NCI-H345 treated with DMSO at 0.1 percent for 48 hours (cell line): ENCODE measurements around the gene NBEAL2.

Experiments used
- DNase-seq: peaks from one replicate; lab custom pipeline; 2025; ENCODE audit not compliant: unreplicated experiment; lab: John Stamatoyannopoulos, UW

Gene NBEAL2

DNA sequence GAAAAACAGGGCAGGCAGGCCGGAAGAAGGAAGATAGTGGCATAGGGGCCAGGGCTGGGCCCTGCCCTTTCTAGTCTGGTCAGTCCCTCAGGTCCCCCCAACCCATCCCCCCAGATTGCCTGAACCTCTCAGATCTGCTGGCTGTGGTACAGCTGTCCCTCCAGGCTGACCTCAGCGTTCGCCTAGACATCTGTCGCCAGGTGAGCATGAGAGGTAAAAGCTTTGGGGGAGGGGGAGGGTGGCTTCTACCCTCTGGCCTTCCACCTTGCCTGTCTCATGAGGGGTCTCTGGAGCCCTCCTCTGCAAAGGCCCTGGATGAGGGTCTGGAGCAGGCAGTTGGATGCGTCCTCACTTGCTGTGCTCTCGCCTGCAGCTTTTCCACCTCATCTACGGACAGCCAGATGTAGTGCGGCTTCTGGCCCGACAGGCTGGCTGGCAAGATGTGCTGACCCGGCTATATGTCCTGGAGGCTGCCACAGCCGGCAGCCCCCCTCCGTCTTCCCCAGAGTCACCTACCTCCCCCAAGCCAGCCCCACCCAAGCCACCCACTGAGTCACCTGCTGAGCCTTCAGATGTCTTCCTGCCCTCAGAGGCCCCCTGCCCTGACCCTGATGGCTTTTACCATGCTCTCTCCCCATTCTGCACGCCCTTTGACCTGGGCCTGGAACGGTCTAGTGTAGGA lies 20.2 kb downstream of the NBEAL2 start:
- no peak for DNase-seq

DNA sequence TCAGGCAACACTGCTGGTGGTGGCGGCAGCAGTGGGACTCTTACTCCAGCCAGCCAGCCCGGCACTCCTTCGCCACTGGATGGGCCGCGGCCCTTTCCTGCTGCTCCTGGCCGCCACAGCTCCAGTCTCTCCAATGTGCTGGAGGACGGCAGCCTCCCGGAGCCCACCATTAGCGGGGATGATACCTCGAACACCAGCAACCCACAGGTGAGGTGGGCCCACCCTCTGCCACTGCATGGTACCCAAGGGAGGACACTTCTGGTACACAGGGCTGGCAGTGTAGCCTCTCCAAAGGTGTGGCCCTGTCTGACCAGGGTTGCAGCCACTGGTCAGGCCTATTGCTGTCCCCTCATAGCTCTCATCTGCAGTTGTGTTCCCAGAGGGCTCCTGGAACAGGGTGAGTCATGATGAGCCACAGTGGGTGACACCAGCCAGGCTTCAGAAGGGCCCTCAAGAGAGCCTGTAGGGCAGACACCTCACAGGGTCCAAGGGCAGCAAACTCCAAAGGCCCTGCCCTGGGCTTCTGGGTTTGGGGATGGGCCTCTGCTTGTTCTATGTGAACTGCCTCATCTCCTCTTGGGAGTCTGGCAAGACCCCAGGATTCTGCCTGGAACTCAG lies 20.8 kb downstream of the NBEAL2 start:
- no peak for DNase-seq

DNA sequence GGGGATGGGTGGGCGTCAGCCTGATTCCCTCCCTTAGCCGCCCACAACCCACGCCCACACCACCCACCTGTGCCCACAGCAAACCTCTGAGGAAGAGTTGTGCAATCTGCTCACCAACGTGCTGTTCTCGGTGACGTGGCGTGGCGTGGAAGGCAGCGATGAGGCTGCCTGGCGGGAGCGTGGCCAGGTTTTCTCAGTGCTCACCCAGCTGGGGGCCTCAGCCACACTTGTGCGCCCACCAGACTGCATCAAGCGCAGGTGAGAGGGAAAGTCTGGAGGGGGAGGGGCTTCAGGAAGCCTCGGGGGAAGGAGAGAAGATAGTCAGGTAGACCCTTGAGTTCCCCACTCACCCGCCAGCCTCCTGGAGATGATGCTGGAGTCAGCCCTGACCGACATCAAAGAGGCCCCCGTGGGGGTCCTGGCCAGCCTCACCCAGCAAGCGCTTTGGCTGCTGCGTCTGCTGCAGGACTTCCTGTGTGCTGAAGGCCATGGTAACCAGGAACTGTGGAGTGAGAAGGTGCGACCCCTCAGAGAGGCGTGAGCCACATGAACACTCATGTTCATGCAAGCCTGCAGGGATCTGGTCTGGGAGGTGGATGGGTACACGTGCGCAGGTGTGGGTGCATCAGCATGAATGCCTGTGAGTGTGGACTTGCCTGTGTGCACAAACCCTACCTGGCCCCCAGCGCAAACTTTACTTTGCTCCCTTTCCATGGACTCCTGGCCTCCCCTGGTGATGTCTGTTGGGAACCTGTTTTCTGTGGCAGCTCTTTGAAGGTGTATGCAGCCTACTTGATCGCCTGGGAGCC lies 21.7 kb downstream of the NBEAL2 start:
- DNase-seq, result no peak

DNA sequence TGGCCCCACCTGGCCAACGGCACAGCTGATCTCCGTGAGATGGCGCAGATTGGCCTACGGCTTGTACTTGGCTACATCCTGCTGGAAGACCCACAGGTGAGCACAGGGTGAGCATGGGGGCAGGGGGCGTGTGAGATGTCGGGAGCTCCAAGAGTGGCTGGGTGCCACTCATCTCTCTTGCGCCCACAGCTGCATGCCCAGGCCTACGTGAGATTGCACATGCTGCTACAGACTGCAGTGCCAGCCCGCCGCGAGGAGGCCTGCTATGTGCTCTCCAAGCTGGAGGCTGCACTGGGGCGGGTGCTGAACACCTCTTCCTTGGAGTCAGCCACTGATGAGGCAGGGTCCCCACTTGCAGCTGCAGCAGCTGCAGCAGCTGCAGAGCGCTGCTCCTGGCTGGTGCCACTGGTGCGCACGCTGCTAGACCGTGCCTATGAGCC lies 22.3 kb downstream of the NBEAL2 start:
- DNase-seq, result no peak

DNA sequence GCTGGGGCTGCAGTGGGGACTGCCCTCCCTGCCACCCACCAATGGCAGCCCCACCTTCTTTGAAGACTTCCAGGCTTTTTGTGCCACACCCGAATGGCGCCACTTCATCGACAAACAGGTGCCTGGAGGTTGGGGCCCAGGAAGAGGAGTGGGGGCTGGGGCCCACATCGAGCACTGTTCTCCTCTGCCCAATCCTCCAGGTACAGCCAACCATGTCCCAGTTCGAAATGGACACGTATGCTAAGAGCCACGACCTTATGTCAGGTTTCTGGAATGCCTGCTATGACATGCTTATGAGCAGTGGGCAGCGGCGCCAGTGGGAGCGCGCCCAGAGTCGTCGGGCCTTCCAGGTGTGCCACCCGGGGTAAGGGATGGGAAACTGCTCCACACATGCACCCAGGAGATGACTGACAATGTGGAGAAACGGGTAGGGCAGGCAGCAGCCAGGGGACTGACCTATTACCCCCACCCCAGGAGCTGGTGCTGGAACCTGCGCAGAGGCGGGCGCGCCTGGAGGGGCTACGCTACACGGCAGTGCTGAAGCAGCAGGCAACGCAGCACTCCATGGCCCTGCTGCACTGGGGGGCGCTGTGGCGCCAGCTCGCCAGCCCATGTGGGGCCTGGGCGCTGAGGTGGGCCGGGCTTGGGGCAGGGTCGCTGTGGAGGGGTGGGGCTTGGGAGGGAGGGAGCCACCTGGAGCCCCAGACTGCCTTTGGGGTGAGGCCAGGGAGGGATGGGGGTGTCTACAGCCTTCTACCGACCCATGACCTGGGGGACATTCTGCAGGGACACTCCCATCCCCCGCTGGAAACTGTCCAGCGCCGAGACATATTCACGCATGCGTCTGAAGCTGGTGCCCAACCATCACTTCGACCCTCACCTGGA lies 22.9 kb downstream of the NBEAL2 start:
- no peak for DNase-seq

DNA sequence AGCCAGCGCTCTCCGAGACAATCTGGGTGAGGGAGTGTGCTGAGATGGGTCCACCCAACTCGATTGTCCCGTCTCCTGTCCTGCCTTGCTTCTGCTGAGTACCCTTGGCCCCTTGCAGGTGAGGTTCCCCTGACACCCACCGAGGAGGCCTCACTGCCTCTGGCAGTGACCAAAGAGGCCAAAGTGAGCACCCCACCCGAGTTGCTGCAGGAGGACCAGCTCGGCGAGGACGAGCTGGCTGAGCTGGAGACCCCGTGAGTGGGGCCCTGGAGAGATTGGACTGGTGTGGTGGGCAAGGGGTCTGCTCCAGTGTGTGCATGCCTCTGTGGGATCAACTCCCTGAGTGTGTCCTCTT lies 23.6 kb downstream of the NBEAL2 start:
- DNase-seq, result no peak

DNA sequence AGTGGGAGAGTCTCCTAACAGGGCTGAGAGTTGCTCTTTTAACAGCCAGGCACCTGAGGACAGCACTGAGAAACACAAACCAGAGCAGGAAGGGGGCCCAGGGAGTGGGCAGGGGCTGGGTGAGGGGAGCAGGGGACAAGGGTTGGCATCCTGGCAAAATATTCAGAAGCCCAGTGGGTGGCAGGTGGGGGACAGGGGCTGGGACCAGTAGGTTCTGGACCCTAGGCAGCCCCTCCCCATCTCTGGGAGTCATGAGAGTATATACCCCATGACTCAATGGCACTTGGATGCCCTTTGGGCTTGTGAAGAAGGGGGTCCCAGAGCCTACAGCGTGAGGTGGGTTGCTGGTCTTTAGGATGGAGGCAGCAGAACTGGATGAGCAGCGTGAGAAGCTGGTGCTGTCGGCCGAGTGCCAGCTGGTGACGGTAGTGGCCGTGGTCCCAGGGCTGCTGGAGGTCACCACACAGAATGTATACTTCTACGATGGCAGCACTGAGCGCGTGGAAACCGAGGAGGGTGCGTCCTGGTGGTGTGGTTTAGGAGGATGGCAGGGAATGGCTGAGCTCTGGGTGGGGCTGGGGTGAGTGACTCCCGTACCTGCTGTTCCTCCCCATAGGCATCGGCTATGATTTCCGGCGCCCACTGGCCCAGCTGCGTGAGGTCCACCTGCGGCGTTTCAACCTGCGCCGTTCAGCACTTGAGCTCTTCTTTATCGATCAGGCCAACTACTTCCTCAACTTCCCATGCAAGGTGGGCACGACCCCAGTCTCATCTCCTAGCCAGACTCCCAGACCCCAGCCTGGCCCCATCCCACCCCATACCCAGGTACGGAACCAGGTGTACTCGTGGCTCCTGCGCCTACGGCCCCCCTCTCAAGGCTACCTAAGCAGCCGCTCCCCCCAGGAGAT lies 24.2 kb downstream of the NBEAL2 start:
- DNase-seq, result no peak

DNA sequence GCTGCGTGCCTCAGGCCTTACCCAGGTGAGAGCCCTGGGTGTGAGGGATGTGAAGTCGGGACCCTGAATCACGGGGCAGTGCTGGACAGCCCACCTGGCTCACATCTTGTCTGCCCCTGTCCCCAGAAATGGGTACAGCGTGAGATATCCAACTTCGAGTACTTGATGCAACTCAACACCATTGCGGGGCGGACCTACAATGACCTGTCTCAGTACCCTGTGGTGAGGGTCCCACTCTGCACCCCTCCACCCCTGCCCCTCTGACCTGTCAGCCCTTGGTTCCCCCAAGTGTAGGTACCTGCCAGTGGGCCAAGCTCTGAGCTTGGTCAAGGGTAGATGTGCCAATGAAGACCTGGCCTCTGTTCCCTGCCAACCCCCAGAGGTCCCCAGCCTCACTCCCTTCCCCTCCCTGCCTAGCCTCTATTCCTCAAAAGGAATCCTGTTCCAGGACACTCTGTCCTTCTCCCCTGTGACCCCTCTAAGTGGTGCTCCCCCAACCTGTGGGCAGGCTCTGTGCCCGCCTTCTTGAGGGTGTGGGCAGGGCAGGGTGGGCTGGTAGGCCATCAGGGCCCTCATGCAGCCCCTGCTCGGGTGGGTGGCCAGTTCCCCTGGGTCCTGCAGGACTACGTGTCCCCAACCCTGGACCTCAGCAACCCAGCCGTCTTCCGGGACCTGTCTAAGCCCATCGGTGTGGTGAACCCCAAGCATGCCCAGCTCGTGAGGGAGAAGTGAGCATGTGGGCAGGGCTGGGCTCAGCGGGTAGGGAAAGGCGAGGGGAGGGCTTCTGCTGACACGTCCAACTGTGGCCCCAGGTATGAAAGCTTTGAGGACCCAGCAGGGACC lies 25.1 kb downstream of the NBEAL2 start:
- no peak for DNase-seq

DNA sequence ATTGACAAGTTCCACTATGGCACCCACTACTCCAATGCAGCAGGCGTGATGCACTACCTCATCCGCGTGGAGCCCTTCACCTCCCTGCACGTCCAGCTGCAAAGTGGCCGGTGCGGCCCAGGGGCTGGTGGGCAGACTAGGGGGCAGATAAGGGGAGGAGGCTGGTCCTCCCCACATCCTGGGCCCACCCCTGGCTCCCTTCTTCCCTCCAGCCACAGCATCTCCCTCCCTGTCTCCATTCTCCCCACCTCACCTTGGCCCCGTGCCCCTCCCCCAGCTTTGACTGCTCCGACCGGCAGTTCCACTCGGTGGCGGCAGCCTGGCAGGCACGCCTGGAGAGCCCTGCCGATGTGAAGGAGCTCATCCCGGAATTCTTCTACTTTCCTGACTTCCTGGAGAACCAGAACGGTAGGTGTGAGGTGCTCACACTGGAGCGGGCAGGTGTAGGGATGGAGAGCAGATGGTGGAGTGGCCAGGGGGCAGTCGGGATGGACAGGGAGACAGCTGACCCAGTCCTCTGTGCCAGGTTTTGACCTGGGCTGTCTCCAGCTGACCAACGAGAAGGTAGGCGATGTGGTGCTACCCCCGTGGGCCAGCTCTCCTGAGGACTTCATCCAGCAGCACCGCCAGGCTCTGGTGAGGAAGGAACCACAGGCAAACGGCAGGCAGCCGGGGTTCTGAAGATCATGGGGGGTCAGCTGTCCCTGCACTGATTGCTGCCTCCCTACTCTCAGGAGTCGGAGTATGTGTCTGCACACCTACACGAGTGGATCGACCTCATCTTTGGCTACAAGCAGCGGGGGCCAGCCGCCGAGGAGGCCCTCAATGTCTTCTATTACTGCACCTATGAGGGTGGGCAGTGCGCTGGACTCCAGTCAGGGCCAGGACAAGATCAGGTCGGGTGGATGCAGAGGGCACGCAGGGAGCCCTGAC lies 26.0 kb downstream of the NBEAL2 start:
- DNase-seq, result no peak

DNA sequence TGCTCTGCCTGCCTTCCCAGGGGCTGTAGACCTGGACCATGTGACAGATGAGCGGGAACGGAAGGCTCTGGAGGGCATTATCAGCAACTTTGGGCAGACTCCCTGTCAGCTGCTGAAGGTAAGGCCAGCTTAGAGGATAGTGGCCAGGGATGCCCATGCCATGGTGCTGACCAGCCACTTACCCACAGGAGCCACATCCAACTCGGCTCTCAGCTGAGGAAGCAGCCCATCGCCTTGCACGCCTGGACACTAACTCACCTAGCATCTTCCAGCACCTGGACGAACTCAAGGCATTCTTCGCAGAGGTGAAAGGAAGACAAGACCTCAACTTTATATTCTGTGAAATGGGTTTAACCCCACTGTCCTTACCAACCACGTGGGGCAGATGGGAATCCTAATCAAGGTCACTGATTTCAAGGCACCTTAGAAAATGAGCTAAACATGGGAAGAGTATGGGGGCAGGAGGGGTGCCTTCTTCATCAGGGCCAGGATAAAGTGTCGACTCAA lies 26.7 kb downstream of the NBEAL2 start:
- DNase-seq, result no peak

DNA sequence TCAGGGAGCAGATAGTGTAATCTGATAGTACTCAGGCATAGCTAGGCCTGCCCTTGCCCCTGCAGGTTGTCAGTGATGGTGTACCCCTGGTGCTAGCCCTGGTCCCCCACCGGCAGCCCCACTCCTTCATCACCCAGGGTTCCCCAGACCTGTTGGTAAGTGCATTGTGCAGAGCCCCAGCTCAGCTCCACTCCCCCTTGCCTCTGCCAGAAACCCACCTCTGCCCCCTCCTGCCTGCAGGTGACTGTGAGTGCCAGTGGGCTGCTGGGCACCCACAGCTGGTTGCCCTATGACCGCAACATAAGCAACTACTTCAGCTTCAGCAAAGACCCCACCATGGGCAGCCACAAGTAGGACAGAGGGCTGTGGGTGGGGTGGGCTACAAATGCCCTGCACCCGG lies 27.5 kb downstream of the NBEAL2 start:
- no peak for DNase-seq

DNA sequence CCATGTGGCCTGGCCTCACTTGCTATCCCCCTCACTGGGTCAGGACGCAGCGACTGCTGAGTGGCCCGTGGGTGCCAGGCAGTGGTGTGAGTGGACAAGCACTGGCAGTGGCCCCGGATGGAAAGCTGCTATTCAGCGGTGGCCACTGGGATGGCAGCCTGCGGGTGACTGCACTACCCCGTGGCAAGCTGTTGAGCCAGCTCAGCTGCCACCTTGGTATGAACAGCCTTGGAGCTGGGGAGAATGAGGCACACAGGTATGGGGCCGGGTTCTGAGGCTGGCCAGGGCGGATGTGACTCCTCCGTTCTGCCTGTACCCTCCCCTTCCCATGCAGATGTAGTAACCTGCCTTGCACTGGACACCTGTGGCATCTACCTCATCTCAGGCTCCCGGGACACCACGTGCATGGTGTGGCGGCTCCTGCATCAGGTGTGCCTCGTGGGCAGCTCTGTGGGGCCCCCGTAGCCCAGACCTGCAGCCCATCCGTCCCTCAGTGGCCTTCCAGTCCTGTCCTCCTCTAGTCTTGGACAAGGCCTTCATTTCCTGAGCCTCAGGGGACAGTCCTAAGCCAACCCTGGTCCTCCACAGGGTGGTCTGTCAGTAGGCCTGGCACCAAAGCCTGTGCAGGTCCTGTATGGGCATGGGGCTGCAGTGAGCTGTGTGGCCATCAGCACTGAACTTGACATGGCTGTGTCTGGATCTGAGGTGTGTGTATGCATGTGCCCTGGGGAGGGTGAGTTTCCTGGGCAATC lies 28.2 kb downstream of the NBEAL2 start:
- no peak for DNase-seq

DNA sequence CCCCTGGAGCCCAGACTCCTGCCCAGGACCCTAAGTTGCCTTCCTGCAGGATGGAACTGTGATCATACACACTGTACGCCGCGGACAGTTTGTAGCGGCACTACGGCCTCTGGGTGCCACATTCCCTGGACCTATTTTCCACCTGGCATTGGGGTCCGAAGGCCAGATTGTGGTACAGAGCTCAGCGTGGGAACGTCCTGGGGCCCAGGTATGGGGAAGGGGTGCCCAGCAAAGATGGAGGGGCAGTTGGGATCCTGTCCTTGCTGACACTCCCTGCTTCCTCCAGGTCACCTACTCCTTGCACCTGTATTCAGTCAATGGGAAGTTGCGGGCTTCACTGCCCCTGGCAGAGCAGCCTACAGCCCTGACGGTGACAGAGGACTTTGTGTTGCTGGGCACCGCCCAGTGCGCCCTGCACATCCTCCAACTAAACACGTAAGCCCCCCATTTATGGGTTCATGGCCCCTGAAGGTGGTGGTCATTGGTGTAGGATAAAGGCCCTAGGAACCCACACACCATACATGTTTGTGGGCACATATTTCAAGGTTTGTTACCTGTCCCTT lies 28.8 kb downstream of the NBEAL2 start:
- no peak for DNase-seq

DNA sequence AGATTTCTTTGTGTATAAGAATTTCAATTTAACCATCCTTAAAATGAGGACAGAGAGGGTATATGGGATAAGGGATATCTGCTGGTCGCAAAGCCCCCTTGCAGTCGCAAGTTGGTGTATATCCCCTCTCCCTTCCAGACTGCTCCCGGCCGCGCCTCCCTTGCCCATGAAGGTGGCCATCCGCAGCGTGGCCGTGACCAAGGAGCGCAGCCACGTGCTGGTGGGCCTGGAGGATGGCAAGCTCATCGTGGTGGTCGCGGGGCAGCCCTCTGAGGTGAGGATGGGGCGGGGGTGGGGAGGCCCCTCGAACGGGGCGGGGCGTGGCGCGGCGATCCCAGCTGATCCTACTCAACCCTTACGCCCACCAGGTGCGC lies 29.4 kb downstream of the NBEAL2 start:
- no peak for DNase-seq

DNA sequence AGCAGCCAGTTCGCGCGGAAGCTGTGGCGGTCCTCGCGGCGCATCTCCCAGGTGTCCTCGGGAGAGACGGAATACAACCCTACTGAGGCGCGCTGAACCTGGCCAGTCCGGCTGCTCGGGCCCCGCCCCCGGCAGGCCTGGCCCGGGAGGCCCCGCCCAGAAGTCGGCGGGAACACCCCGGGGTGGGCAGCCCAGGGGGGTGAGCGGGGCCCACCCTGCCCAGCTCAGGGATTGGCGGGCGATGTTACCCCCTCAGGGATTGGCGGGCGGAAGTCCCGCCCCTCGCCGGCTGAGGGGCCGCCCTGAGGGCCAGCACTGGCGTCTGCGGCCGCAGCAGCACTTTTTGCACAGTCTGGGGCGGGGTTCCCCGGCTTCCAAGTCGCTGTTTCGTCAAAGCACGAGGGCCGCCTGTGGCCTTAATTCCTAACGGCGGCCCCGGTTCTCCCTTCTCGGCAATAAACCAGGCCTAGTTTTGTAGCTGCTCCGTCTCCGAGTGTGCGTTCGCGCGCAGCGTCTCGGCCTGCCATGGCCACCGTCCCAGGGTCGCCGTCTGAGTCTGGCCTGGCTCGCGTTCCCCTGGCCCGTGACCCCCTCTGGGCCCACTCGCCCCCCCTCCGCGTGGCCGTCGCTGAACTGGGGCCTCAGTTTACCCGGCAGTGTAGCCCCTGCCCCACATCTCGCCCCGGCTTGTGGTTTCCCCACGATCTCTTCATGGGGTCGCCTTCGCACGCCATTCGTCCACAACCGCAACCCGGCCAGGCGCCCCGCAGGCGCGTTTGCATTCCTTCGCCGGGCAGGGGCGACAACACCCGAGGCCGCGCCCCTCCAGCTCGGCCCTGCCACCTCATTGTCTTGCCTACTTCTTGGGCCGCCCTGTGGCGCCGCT lies 30.0 kb downstream of the NBEAL2 start:
- peak; percentile 83 for DNase-seq

DNA sequence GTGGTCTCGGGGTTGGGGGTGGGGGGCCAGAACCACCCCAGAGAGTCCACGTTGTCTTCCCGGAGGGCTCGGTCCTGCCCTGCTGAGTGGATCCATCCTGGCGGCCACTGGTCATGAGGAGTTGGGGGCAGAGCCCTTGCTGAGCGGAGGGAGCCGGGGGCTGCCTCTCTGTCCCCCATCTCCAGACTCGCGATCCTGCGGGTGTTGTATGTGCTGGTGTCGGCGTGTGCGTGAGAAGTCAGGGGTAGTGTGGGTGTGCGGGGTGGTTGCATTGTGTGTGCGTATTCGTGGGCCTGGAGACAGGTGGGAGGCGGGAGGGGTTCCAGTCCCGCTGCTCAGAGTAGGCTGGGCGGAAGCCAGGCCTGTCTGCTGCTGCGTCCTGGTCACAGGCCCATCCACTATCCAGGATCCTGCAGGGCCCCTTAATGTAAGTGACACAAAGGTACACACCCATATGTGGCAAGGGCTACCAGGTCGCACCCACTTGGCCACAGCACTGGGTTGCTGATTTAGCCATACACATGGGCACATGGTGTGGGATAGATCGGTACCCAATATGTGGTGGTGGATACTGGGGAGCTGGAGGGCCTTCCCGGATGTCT lies 30.7 kb downstream of the NBEAL2 start:
- DNase-seq, result no peak
